ENCODE results near the gene NF1. TPM values are rescaled to one million over a fixed set of nuclear protein-coding genes. Genes with fewer than 3 reads are reported as not detected.

Gene NF1
- total RNA-seq, 4 donors from 2014 or later = 51.9 to 67.8 (median 66.3) TPM

- DNase-seq (ENCODE audit: low spot score) (no peak), ATAC-seq (ENCODE audit: low FRiP score) (no peak)
- TF ChIP-seq CTCF (IDR thresholded peaks at IDR 0.05) = peak in 1 of 3 donors; percentile 4
These were observed 294.2 kb downstream of the NF1 start for GRCh38 chr17:31388770-31389656.

GRCh38 chr17:31389657-31390381 is 295.0 kb downstream of the NF1 start:
- ATAC-seq (ENCODE audit: low FRiP score) (no peak), DNase-seq (ENCODE audit: low spot score) (no peak)
- no peak for TF ChIP-seq CTCF (IDR thresholded peaks at IDR 0.05)

- TF ChIP-seq CTCF (IDR thresholded peaks at IDR 0.05) = no peak
- ATAC-seq (ENCODE audit: low FRiP score) (no peak), DNase-seq (ENCODE audit: low spot score) (no peak)
These were observed 295.6 kb downstream of the NF1 start for GRCh38 chr17:31390426-31390747.

GRCh38 chr17:31390748-31391495 is 296.1 kb downstream of the NF1 start:
- DNase-seq (ENCODE audit: low spot score) (no peak), ATAC-seq (ENCODE audit: low FRiP score) (no peak)
- no peak for TF ChIP-seq CTCF (IDR thresholded peaks at IDR 0.05)

GRCh38 chr17:31391496-31391949 is 296.7 kb downstream of the NF1 start, which contains the start of gene RAB11FIP4:
TSS of gene RAB11FIP4 (plus strand) at chr17:31391675. CDS start at chr17:31391853, 178 bp downstream.
- DNase-seq (ENCODE audit: low spot score) (no peak), ATAC-seq (ENCODE audit: low FRiP score) (no peak)
- no peak for TF ChIP-seq CTCF (IDR thresholded peaks at IDR 0.05)

- DNase-seq (ENCODE audit: low spot score) (no peak), ATAC-seq (ENCODE audit: low FRiP score) (no peak)
- TF ChIP-seq CTCF (IDR thresholded peaks at IDR 0.05) = no peak
These were observed 297.5 kb downstream of the NF1 start for GRCh38 chr17:31392002-31392855.
